Subcutaneous abdominal adipose tissue (tissue), 5 donors: ENCODE measurements around the gene TCERG1L.

ENCODE experiments used
- H3K27ac ChIP-seq: one replicate; pipeline ENCODE4 v1.7.0; 2013; ENCODE audit warnings: low read depth, mild to moderate bottlenecking, inconsistent platforms, low read length, moderate library complexity
- H3K27me3 ChIP-seq, 5 donors: one replicate each; pipeline ENCODE4 v1.7.0; 2013; ENCODE audit warnings: low read length in 5 of 5, inconsistent platforms in 1 of 5; ENCODE audit not compliant: control insufficient read depth in 5 of 5, insufficient read depth in 4 of 5
- H3K36me3 ChIP-seq, 5 donors: one replicate each; pipeline ENCODE4 v1.7.0; 2013; ENCODE audit warnings: low read length in 5 of 5; ENCODE audit not compliant: control insufficient read depth in 5 of 5, insufficient read depth in 5 of 5
- H3K4me1 ChIP-seq, 5 donors: one replicate each; pipeline ENCODE4 v1.7.0; 2013; ENCODE audit warnings: low read length in 5 of 5, mild to moderate bottlenecking in 3 of 5, moderate library complexity in 1 of 5; ENCODE audit not compliant: control insufficient read depth in 5 of 5, insufficient read depth in 5 of 5
- H3K4me3 ChIP-seq, 5 donors: one replicate each; pipeline ENCODE4 v1.7.0; 2013; ENCODE audit warnings: low read length in 5 of 5, low read depth in 1 of 5
- H3K9ac ChIP-seq, 5 donors: one replicate each; pipeline ENCODE4 v1.7.0; 2013; ENCODE audit warnings: low read length in 5 of 5, mild to moderate bottlenecking in 4 of 5, moderate library complexity in 3 of 5
- H3K9me3 ChIP-seq, 5 donors: one replicate each; pipeline ENCODE4 v1.7.0; 2013; ENCODE audit warnings: low read length in 5 of 5; ENCODE audit not compliant: control insufficient read depth in 5 of 5
- donor health status: healthy.
- donor health status: healthy.
- donor health status: healthy.
- donor health status: healthy.
- donor health status: healthy.

The TCERG1L gene

GRCh38 chr10:131264110-131264788 lies 47.3 kb downstream of the TCERG1L start:
- Histone ChIP-seq H3K9me3 (peaks cover 0 to 8% (median 0%) of the 10 kb centered on the region in 5 donors), H3K27ac (no peak overlapping the region), H3K36me3 (no peaks in the 10 kb centered on the region), H3K9ac (no peak overlapping the region), H3K4me1 (no peaks in the 10 kb centered on the region), H3K4me3 (no peak overlapping the region), H3K27me3 (peaks cover 0 to 20% (median 0%) of the 10 kb centered on the region in 5 donors)

DNA sequence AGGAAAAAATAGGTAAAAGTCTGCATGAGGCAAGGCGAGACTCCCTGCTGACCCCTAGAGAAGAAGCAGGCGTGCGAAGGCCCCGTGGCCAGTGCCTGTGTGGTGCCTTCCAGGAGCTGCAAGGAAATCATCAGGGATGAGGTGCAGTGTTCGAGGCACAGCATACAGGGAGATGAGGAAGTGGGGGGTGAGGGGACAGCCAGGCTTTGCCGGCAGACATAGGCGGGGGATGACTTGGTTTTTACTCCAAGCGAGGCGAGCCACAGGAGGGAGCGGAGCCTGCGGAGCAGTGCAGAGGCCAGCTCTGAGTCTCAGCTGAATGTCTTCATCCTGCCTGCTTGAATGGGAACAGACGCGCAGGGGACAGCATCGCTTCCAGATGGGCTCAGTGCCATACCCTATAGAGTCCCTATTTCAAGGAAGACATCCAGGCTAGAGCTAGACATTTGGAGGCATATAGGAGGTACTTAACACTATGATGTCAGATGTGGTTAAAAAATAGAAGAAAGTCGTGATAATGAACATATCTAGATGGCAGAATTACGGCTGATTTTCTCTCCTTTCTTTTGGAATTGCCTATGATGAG lies 49.5 kb downstream of the TCERG1L start:
- Histone ChIP-seq H3K4me1 (no peaks in the 10 kb centered on the region), H3K27me3 (peaks cover 0 to 13% (median 0%) of the 10 kb centered on the region in 5 donors), H3K36me3 (no peaks in the 10 kb centered on the region), H3K9me3 (peaks cover 0 to 4% (median 0%) of the 10 kb centered on the region in 5 donors), H3K9ac (no peak overlapping the region), H3K4me3 (no peak overlapping the region), H3K27ac (no peak overlapping the region)

DNA sequence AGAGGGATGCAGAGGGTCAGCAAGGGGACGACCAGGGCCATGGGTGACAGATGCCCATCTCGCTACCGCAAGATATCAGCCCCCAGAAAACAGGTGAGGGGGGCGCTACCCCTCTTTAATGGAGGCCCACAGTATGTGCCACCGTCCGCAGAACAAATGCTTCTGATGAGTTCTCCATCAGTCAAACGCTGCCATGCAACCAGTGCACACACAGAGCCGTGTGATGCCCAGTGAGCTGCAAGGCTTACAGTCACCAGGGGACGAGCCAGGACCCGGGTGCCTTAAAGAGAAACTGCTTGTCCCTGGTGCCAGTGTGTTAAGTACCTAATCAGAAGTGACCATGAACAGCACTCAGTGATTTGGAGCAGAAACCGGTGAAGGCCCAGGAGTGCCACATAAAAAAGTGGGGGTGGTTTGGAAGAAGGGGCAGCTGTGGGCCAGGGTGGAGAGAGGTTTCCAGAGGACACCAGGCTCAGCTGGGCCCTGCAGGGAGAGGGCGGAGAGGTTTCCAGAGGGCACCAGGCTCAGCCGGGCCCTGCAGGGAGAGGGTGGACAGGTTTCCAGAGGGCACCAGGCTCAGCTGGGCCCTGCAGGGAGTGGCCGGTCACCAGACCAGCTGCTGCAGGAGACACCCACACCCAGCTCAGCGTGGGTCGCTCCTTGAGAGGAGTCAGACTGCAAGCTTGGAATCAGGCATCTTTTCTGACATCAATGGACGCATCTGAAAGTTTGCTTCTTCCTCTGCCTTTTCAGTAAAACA lies 50.9 kb downstream of the TCERG1L start:
- no peak overlapping the region for H3K4me3 ChIP-seq
- no peak overlapping the region for H3K9ac ChIP-seq
- H3K27ac ChIP-seq, result no peak overlapping the region
- H3K27me3 ChIP-seq, result peaks cover 0 to 13% (median 0%) of the 10 kb centered on the region in 5 donors
- no peaks in the 10 kb centered on the region for H3K4me1 ChIP-seq
- no peaks in the 10 kb centered on the region for H3K9me3 ChIP-seq
- no peaks in the 10 kb centered on the region for H3K36me3 ChIP-seq

DNA sequence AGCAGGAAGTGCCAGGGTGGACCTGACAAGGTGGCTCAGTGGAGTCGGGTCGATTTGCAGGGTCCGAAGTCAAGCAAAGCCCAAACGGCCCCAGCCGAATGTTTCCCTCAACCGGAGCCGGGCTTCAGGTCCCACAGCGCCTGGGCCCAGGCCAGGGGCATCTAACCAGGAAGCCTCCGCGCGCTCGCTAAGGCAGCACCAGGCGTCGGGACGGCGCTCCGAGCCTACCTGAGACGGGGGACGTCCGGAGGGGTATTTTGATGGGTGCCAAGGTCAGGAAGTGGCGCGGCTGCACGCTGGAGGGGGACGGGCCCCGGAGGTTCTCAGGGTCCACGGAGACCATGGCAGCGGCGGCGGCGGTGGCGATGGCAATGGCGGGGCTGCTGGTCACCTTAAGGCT lies 51.5 kb downstream of the TCERG1L start:
- H3K36me3 ChIP-seq, result no peaks in the 10 kb centered on the region
- no peaks in the 10 kb centered on the region for H3K4me1 ChIP-seq
- no peaks in the 10 kb centered on the region for H3K9me3 ChIP-seq
- peaks cover 0 to 13% (median 0%) of the 10 kb centered on the region in 5 donors for H3K27me3 ChIP-seq
- no peak overlapping the region for H3K27ac ChIP-seq
- H3K9ac ChIP-seq, result no peak overlapping the region
- H3K4me3 ChIP-seq, result no peak overlapping the region

GRCh38 chr10:131259535-131259934 lies 52.0 kb downstream of the TCERG1L start:
- H3K4me1 ChIP-seq, result no peaks in the 10 kb centered on the region
- H3K9ac ChIP-seq, result no peak overlapping the region
- H3K27ac ChIP-seq, result no peak overlapping the region
- H3K27me3 ChIP-seq, result peaks cover 0 to 15% (median 0%) of the 10 kb centered on the region in 5 donors
- H3K9me3 ChIP-seq, result no peaks in the 10 kb centered on the region
- H3K36me3 ChIP-seq, result no peaks in the 10 kb centered on the region
- no peak overlapping the region for H3K4me3 ChIP-seq

- no peaks in the 10 kb centered on the region for H3K36me3 ChIP-seq
- no peak overlapping the region for H3K9ac ChIP-seq
- peaks cover 0 to 17% (median 5%) of the 10 kb centered on the region in 5 donors for H3K27me3 ChIP-seq
- no peaks in the 10 kb centered on the region for H3K9me3 ChIP-seq
- no peak overlapping the region for H3K27ac ChIP-seq
- H3K4me3 ChIP-seq, result no peak overlapping the region
- no peaks in the 10 kb centered on the region for H3K4me1 ChIP-seq
Measured at GRCh38 chr10:131258256-131258655, 53.3 kb downstream of the TCERG1L start.

GRCh38 chr10:131257027-131257426 lies 54.5 kb downstream of the TCERG1L start:
- H3K4me1 ChIP-seq, result no peaks in the 10 kb centered on the region
- H3K36me3 ChIP-seq, result no peaks in the 10 kb centered on the region
- no peak overlapping the region for H3K4me3 ChIP-seq
- no peaks in the 10 kb centered on the region for H3K9me3 ChIP-seq
- no peak overlapping the region for H3K27ac ChIP-seq
- peaks cover 0 to 17% (median 11%) of the 10 kb centered on the region in 5 donors for H3K27me3 ChIP-seq
- H3K9ac ChIP-seq, result no peak overlapping the region

DNA sequence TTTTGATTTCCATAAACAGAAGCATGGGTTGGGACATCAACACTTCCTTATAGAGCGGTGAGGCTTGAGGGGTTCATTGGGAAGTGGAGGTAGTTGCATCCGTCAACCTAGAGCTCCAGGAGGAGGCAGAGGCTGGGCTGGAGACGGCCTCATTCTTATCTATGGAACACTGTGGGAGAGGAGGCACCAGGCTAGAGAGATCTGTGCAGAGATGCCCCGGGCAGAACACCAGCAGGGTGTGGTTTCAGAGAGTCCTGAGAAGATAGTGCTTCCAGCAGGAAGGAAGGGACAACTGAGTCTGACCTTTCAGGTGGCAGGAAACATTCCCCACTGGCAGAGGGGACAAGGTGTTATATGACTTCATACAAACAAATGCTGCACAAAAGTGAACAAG lies 56.7 kb downstream of the TCERG1L start:
- H3K27ac ChIP-seq, result no peak overlapping the region
- H3K4me3 ChIP-seq, result no peak overlapping the region

GRCh38 chr10:131253931-131254858 lies 57.3 kb downstream of the TCERG1L start:
- Histone ChIP-seq H3K4me1 (peaks cover 0 to 7% (median 0%) of the 10 kb centered on the region in 5 donors), H3K9ac (no peak overlapping the region), H3K27me3 (peaks cover 3 to 26% (median 20%) of the 10 kb centered on the region in 5 donors), H3K36me3 (no peaks in the 10 kb centered on the region), H3K9me3 (no peaks in the 10 kb centered on the region), H3K4me3 (no peak overlapping the region), H3K27ac (no peak overlapping the region)

More for the DNA sequence above, 56.7 kb downstream of the TCERG1L start:
- Histone ChIP-seq H3K36me3 (no peaks in the 10 kb centered on the region), H3K4me1 (peaks cover 0 to 7% (median 0%) of the 10 kb centered on the region in 5 donors), H3K27me3 (peaks cover 3 to 24% (median 19%) of the 10 kb centered on the region in 5 donors), H3K9me3 (no peaks in the 10 kb centered on the region), H3K9ac (no peak overlapping the region)
